Right renal pelvis (tissue), 4 donors: ENCODE results near the gene SHTN1. TPM values are rescaled to one million over a fixed set of nuclear protein-coding genes. Genes with fewer than 3 reads are reported as not detected.
A peak's percentile ranks its signal among the peaks of the same experiment; 100 is the strongest.

Source experiments
- DNase-seq, 4 donors: peaks; one replicate each; pipeline ENCODE4 v3.0.0-alpha.2; 2013; ENCODE audit warnings: low read depth in 4 of 4, low spot score in 3 of 4, missing footprints in 1 of 4
- polyA plus RNA-seq, 4 donors: library from polyadenylated mRNA; unstranded; fragments of 120-200 nt; gene quantifications; one replicate each; pipeline ENCODE4 v1.2.1, GENCODE V29; 2013; ENCODE audit not compliant: insufficient read length in 4 of 4

SHTN1 gene, protein sequence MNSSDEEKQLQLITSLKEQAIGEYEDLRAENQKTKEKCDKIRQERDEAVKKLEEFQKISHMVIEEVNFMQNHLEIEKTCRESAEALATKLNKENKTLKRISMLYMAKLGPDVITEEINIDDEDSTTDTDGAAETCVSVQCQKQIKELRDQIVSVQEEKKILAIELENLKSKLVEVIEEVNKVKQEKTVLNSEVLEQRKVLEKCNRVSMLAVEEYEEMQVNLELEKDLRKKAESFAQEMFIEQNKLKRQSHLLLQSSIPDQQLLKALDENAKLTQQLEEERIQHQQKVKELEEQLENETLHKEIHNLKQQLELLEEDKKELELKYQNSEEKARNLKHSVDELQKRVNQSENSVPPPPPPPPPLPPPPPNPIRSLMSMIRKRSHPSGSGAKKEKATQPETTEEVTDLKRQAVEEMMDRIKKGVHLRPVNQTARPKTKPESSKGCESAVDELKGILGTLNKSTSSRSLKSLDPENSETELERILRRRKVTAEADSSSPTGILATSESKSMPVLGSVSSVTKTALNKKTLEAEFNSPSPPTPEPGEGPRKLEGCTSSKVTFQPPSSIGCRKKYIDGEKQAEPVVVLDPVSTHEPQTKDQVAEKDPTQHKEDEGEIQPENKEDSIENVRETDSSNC
- polyA plus RNA-seq: 10 to 100 TPM; 19.8 to 27.8 (median 25.0) TPM

DNA sequence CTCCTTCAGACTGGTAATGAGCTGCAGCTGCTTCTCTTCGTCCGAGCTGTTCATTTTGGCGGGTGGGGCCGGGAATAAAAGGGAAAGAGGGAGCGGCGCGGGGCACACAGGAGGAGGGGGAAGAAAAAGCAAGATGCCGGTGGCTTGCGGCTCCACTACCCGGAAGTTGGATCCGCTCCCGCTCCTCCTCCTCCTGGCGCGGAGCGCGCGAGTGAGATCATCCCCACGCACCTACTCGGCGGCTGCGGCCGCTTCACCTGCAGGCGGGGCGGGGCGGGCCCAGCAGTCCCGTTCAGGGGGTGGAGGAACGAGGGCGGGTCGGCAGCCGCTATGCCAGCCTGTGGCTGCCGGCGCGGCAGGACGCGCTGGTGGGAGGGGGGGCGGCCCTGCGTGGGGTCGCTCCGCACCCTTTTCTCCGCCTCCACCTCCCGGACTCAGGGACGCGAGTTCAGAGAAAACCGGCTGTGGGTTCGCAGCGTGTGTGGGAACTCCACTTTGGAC is at the start of gene SHTN1:
SHTN1 (minus strand) TSS at position 162 of the 501 bp plus-strand sequence; CDS start at position 54, 108 bp downstream.
- DNase-seq: peak; percentile 33 to 58 (median 37)

DNA sequence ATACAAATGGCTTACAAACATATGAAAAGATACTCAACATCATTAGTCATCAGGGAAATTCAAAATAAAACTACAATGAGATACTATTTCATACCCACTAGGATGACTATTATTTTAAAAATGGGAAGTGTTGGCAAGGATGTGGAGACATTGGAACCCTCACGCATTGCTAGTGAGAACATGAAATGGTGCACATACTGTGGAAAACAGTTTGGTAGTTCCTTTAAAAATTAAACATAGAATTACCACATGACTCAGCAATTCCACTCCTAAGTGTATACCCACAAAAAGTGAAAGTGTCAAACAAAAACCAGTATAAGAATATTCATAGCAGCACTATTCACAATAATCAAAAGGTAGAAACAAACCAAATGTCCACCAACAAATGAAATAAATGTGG is 48.5 kb upstream of the SHTN1 start:
- DNase-seq: no peak

DNA sequence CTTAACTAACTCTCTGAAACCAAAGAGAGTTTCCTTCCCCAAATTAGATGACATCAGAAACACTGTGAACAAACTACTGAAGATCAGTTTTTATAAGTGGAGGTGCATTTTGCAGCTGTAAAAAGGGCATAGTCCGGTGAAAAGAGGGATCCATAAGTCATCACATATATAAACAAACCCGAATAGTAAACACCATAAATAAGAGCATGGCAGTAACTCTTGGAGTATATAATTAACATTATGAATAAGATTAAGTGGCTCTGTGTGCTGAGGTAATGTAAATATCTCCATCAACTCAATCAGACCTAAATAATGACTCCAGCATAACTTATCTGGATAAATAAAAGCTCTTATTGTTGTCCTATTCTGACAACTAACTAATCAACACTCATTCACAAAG is 43.0 kb upstream of the SHTN1 start:
- DNase-seq: no peak

DNA sequence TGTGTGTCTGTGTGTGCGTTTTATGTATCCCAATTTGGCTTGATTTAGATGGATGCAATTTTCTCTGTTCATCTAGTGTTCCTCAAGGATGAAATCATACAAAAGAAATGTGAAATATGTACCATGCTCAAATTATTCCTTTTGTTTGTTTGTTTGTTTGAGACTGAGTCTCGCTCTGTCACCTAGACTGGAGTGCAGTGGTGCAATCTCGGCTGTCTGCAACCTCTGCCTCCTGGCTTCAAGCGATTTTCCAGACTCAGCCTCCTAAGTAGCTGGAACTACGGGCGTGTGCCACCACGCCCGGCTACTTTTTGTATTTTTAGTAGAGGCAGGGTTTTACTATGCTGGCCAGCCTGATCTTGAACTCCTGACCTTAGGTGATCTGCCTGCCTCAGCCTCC is 11.3 kb upstream of the SHTN1 start:
- no peak for DNase-seq

DNA sequence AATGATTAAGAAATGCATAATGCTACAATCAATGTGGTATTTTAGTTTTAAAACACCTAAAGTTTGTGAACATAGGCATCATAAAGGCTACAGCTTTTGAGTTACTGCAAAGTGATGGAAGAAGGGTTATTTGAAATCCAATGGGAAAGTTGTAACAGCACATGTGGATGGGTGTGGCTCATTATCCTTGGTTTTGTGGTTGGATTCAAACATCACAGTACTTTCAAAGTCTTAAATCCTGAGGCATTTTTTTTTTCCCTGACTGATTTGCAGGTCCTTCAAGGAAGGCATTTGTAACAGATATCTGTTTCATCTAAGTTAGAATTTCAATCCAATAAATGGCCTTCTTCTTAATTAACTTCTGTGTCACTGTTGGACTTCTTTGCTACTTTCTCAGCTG is 9.8 kb upstream of the SHTN1 start:
- DNase-seq: no peak

DNA sequence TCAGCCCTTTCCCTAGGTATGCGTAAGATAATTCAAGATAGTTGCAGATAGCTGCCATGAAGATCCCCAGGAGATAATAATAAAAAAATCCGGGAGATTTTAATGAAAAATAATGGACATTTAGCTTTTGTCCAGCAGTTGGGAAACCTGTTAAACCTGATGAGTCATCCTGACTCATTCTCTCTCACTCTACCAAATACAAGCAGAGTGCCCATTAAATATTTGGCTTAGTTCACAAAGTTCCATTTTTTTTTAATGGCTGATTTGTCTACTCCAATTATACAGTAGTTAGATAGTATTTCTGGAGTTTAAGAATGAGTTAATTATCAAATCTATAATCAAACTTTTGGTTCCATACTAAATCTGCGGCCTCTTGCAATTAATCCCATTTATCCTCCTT is 2.1 kb upstream of the SHTN1 start:
- DNase-seq: no peak

DNA sequence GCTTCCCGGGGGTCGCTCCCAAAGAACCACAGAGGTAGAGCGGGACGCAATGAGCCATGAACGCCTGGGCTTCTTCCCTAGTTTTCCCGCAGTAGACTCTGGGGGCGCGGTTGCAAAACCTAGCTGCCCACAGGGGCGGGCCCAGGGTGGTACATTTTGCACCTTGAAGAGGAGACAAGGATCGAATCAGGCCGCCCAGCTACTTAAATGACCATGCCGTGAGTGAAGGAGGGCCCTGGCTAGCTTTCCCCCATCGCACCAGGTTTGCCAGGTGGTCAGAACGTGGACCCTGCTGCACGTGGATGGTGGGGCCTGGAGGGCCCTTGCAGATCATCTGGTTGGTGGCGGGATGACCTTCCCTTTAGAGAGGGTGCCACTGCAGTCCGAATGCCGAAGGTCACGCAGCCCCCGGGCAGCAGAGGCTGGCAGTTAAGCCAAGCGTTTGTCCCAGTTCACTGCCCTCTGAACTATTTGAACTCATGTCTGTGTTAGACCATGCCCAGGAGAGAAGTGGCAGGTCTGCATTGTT is 604 bp upstream of the SHTN1 start:
- DNase-seq: peak in 2 of 4 donors; percentile 12 to 30

DNA sequence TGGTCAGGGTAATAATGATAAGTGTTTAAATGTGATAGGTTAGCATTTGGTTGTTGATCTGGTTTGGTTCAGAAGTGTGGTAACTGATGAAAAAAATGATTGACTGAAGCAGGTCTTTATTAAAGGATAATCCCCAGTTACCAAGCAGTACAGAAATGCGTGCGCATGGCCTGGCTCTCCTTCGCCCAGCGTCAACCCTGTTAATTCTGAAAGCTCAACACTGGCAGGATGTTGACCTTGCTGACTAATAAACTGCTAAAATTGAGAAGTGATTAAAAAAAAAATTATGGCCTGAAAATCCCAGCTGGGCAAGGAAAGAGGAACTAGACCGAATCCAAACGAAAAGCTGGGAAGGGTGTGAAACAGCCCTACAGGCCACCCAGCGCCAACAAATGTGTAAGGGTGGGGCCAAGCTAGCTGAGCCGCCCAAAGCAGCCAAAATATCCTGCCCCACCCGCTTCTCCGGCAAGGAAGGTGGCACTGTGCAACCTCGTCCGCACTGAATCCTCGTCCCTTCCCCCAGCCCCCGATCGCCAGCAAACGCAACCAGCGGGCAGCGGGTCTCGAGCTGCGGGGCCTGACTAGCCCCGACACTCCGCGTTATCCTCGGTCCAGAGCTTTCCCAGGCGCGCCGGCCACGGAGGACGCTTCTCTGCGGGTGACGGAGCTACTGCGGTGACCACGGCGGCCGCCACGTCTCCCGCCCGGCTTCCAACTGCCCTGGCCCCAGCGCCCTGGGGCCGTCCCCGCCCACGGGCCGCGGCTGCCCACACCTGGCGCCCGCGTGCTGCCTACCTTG is 561 bp downstream of the SHTN1 start:
- peak in 3 of 4 donors; percentile 3 to 25 (median 7) for DNase-seq

DNA sequence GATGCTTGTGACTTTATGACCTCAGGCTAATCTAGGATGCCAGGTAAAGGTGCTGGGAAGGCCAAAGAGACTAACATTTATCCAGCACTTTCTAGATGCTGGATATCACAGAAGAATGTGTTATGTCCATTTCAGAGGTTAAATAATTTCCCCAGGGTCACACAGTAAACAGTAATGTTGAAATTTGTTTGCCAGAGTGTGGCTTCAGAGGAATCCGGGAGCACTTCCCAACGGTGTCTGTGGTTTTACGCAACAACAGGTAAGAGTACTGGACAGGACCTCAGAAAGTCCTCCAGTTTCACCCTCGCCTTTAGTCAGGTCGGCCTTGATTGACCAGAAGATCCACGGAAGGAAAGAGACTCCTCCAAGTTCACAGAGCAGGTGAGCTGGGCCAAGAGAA is 1.7 kb downstream of the SHTN1 start:
- no peak for DNase-seq

DNA sequence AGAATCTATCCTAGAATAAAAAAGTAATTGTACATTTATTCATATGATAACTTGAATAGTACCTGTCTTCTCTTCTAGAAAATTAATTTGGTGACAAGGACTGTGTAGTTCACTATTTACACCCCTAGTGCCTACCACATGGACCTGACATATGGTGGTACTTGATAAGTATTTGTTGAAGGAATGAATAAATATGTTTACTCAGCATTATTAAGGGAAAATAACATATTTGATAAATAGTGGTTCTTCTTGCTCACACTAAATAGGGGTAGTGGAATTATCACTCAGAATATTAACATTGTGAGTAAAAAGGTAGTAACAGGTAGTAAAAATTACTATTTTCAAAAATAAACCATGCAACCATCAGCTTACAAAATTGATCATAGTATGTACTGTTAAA is 2.8 kb downstream of the SHTN1 start:
- DNase-seq: no peak

DNA sequence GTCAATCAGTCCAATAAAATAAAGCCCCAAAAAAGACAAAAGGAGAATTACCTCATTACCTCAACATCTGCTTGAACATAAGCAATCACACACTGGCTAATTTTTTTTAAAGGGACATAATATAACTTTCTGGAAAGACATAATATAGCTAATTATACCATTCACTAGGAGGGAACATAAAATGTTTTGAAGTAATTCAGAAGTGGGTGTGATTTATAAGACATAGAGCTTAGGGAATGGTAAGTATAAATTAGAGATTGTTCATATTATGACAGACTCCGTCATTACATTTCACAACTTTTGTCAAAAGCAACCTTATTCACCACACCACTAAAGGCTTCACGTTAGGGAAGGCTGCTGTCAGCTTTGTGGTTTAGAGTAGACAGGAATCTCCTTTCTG is 3.8 kb downstream of the SHTN1 start:
- DNase-seq: no peak

DNA sequence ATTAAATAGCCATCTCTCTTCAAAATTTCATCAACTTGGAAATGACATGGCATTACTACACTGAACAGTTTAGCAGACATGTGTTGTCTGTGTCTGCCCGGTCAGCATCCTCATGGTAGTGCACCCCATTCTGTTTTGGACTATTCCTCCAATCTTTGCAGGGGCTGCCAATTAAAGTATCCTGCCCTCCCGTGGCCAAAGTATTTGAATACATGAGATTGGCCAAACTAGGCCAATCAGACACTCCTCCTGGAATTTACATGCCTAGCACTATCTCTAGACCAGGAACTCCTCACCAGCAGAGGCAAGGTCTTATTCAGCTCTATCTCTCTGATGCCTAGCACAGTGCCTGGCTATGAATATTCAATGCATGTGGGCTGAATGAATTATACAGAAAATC is 4.4 kb downstream of the SHTN1 start:
- no peak for DNase-seq

DNA sequence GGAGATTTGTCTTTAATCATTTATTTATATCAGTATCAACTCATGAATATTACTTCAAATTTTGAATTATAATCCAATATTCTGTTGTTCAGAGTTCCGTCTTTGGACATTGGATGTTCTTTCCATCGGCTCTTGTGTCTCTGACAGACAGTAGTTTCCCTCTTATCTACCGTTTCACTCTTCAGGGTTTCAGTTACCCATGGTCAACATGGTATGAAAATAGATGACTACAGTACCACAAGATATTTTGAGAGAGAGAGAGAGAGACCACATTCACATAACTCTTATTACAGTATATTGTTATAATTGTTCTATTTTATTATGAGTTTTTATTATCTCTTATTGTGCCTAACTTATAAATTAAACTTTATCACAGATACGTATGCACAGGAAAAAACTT is 6.8 kb downstream of the SHTN1 start:
- no peak for DNase-seq

DNA sequence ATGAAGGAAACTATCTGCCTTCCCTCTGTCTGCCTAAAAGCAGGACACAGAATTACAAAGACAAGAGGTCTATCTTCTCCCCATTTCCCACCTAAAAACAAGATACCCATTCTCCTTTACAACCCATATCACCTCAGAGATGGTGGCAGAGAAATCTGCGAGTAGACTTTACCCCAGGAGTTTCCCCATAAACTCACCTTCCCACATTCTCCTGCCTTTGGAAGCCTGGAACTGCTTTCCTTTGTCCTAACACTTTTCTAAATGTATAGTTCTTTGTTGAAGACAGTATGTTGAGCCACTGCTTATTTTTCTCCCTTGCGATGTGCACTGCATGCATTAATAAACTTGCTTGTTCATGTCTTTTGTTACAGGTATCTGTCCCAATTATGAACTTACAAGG is 8.0 kb downstream of the SHTN1 start:
- no peak for DNase-seq

DNA sequence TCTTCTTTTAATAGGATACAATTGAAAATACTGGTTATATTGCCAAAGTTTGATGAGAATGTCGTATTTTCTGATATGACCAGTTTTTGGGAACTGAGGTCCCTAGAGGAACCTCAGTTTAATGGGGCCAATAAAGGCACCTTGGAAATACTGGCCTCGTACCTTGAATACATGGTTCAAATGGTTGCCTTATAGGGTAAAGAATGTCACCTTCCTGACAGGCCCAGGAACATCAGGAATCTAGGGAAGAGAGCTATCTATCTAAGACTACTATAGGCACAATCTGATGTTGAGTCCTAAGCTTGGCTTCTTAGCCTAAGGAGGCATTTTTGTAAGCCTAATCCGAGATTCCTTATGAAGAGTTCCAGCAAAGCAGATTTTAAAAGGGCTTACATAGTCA is 9.3 kb downstream of the SHTN1 start:
- DNase-seq: no peak

DNA sequence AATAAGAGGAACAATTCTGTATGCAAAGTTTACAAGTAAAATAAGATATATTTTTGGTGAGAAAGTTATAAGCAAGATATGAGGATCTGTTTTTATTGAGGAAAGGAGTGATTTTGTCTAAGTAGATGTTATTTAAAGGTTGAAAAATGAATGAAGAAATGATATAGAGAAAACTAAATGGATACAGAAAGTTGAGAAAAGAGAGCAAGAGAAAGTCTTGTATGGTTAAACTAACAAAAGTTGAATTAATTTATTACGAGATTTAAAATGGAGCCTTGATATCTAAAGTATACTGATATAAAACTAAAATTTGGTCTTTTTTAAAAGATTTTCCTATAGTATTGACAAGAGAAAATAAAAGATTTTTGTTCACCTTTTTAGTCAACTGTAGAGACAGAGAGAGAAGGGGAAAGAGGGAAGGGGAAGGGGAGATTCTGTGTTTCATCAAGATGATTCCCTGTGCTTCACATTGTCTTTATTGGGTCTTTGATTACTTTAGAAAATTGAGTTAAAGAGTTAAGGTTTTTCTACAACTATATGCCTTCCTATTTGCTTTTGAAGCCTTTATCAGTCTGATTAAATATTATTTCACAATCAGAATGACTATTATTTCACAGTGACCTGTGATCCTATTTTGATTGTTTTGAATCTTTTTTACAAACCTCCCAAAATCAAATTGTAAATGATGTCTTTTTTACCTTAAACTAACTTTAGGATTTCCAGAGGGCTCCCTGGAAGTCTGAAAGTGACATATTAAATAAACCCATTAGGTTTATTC is 10.7 kb downstream of the SHTN1 start:
- no peak for DNase-seq

DNA sequence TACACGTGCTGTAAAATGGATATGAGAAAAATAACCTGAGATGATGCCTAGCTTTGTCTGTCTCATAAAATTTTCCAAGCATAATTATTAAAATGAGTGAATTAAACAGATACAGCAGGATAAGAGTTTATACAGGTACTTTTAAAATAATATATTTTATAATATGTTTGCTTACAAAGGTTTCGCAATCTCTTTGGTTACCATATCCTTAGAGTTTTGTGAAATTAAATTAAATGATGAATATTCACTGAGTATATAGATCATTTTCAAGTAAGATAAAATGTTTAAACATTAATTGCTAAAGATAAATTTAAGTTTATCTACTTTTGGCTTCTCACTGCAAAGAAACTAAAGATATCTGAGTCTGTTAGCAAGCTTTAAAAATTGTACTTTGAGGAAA is 11.4 kb downstream of the SHTN1 start:
- DNase-seq: no peak

DNA sequence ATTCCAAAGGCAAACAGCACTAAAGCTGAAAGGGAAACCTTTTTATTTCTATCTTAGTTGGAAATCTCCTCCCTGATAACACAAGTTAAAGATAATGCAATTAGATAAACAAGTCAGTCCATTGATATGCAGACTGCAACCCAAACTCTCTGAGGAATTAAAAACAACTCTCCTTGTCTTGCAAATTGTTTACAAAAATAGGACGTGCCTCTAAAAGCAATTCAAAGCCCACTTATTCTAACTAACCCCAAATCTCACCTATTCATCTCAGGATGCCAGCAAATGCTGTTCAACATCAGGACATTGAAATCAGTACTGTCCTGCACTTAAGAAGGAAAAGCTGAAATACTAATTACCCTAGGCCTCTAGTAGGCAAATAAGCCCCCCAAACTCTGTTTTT is 12.8 kb downstream of the SHTN1 start:
- DNase-seq: no peak

DNA sequence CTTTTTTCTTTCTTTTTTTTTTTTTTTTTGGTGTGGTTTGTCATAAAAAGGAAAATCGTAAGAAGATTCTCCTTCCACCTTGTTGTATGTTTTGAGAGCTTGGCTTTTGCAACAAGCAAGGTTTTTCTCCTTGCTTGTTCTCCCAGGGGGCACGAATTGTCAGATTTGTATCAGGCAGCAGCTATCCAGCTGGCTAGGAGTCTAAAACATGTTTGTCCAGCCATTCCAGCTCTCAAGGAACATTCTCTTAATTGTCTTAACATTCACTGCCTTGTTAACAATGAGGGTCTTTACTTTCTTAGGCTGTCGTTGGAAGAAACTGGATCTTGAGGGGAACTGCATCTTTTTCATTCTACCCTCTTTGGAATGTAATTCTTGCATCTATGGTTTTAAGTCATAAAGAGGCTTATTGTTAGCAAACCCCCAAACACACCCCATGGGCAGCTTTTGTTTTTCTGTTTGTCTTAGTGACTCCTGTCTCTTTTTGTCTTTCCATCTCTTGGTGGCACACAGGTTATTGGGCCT is 14.6 kb downstream of the SHTN1 start:
- no peak for DNase-seq

DNA sequence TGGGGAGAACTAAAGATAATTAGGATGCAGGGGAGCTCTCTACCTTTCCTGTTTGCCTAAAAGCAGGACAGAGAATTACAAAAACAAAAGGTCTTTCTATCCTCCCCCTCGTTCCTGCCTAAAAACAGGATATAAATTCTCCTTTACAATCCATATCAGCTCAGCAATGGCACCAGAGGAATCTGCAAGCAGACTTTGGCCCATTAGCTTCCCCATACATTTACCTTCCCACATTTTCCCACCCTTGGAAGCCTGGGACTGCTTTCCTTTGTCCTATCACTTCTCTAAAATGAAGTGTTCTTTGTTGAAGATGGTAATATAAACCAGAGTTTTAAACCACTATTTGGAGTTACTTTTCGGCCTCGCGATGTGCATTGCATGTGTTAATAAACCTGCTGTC is 15.5 kb downstream of the SHTN1 start:
- DNase-seq: no peak
